HG02885 (cell line): ENCODE measurements around the gene PPFIA4.
"Not testable (repeated sequence)": the region's sequence is repeated elsewhere in the genome, so short reads cannot be mapped to it uniquely, and the experiment has no call there.

ENCODE experiments used
- ATAC-seq: cut with Tn5 transposase; IDR thresholded peaks from one replicate; pipeline ENCODE4 v1.9.1; 2021; ENCODE audit warnings: mild to moderate bottlenecking; ENCODE audit not compliant: unreplicated experiment, poor library complexity

PPFIA4 gene

GRCh38 chr1:203011582-203011981 is 14.7 kb upstream of the PPFIA4 start:
- ATAC-seq, result no peak

GRCh38 chr1:203017061-203017460 is 9.2 kb upstream of the PPFIA4 start:
- no peak for ATAC-seq

GRCh38 chr1:203017692-203018091 is 8.6 kb upstream of the PPFIA4 start:
- ATAC-seq, result no peak

GRCh38 chr1:203022855-203023254 is 3.4 kb upstream of the PPFIA4 start:
- not testable (repeated sequence) for ATAC-seq

- ATAC-seq, result no peak
Observed at GRCh38 chr1:203025686-203026030, 633 bp upstream of the PPFIA4 start.

- ATAC-seq, result no peak
Observed at GRCh38 chr1:203026666-203027663, 674 bp downstream of the PPFIA4 start.

- ATAC-seq, result no peak
Observed at GRCh38 chr1:203028067-203028783, 1.9 kb downstream of the PPFIA4 start.

- no peak for ATAC-seq
Observed at GRCh38 chr1:203028784-203029553, 2.7 kb downstream of the PPFIA4 start.

GRCh38 chr1:203031467-203031866 is 5.2 kb downstream of the PPFIA4 start:
- ATAC-seq, result no peak

- no peak for ATAC-seq
Observed at GRCh38 chr1:203033287-203033686, 7.0 kb downstream of the PPFIA4 start.

GRCh38 chr1:203033917-203034316 is 7.6 kb downstream of the PPFIA4 start:
- no peak for ATAC-seq

- no peak for ATAC-seq
Observed at GRCh38 chr1:203034422-203035110, 8.3 kb downstream of the PPFIA4 start.

- no peak for ATAC-seq
Observed at GRCh38 chr1:203035111-203036000, 9.1 kb downstream of the PPFIA4 start.

GRCh38 chr1:203036135-203036534 is 9.8 kb downstream of the PPFIA4 start:
- no peak for ATAC-seq

- no peak for ATAC-seq
Observed at GRCh38 chr1:203036537-203036936, 10.2 kb downstream of the PPFIA4 start.

- ATAC-seq, result no peak
Observed at GRCh38 chr1:203037509-203038190, 11.4 kb downstream of the PPFIA4 start.

GRCh38 chr1:203038217-203038741 is 12.0 kb downstream of the PPFIA4 start:
- ATAC-seq, result peak; percentile 41

- ATAC-seq, result no peak
Observed at GRCh38 chr1:203038891-203039608, 12.8 kb downstream of the PPFIA4 start.
